Epithelial cell of esophagus (primary cell): ENCODE data around the gene CCL17.
A peak's percentile ranks its signal among the peaks of the same experiment; 100 is the strongest.

Experiments used
- DNase-seq: peaks from one replicate; pipeline ENCODE4 v3.0.0; 2010; ENCODE audit warnings: low read depth
- H3K4me3 ChIP-seq: 2 replicates; pipeline ENCODE4 v1.5.1; 2011; ENCODE audit warnings: mild to moderate bottlenecking, low read length, control low read depth
- TF ChIP-seq, protein P1 (sequence below): IDR thresholded peaks from 2 replicates; pipeline ENCODE4 v1.5.1; 2011; ENCODE audit warnings: low read depth, mild to moderate bottlenecking, low read length, control low read depth, inconsistent platforms; ENCODE audit not compliant: insufficient read depth; ENCODE audit errors: missing control alignments

Gene CCL17

DNA sequence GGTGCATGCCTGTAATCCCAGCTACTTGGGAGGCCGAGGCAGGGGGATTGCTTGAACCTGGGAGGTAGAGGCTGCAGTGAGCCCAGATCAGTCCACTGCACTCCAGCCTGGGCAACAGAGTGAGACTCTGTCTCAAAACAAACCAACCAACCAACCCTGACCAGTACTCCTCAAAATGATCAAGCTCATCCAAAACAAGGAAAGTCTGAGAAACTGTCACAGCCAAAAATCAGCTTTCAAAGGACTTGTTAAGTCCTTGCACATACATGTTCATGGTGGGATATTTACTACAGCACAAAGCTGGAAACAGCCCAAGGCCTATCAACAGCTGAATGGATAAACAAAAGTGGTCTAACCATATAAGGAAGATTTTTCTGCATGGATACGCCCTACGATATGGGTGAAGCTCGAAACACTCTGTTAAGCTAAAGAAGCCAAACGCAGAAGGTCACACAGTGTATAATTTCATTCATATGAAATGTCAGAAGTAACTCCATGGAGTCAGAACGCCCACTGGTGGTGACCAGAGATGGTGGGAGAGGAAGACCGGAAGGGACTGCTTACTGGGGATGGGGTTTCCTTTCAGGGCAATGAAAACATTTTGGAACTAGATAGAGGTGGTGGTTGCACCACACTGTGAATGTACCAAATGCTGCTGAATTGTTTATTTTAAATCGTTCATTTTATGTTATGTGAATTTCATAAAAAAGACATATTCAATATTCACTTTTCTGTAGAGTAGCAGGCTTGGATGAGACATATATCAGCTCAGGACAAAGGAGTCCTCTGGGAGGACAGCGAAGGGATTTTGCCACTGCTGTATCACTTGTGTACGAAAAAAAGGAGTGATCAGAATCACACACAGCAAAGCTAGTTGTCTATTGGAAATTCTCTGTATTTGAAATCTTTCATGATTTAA is 17.7 kb downstream of the CCL17 start:
- H3K4me3 ChIP-seq = no peak overlapping the region
- peak; percentile 52 for DNase-seq
- TF ChIP-seq, protein P1, sequence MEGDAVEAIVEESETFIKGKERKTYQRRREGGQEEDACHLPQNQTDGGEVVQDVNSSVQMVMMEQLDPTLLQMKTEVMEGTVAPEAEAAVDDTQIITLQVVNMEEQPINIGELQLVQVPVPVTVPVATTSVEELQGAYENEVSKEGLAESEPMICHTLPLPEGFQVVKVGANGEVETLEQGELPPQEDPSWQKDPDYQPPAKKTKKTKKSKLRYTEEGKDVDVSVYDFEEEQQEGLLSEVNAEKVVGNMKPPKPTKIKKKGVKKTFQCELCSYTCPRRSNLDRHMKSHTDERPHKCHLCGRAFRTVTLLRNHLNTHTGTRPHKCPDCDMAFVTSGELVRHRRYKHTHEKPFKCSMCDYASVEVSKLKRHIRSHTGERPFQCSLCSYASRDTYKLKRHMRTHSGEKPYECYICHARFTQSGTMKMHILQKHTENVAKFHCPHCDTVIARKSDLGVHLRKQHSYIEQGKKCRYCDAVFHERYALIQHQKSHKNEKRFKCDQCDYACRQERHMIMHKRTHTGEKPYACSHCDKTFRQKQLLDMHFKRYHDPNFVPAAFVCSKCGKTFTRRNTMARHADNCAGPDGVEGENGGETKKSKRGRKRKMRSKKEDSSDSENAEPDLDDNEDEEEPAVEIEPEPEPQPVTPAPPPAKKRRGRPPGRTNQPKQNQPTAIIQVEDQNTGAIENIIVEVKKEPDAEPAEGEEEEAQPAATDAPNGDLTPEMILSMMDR = peak; percentile 72

DNA sequence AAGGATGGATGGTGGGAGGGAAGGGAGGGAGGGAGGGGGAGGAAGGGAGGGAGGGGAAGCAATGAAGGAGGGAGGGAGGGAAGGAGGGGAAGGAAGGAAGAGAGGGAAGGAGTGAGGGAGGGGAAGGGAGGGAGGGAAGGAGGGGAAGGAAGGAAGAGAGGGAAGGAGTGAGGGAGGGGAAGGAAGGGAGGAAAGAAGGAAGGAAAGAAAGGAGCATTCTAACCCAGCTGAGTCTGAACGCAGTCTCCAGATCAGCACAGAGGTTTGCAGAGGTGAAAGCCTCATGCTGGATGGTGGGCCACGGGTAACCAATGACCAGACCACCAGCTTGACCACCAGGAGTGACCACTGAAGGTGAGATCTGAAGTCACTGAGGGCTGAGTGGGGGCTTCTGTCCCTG is 18.6 kb downstream of the CCL17 start:
- no peak overlapping the region for H3K4me3 ChIP-seq
- no peak for DNase-seq
- TF ChIP-seq, protein P1 = no peak

DNA sequence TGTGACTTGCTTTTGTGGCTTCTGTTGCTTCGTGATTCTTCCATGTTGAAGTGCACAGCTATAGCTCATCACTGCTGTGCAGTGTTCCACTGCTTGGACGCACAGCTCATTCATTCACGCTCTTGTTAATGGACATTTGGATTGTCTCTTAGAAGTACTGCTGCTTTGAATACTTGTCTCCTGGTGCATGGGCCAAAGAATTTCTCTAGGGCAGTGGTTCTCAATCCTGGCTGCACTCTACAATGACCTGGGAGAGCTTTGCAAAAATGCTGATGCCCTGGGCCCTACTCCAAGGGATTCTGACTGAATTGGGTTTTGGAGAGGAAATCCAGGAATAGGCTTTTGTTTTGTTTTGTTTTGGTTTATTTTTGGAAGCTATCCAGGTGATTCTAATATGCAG is 20.0 kb downstream of the CCL17 start:
- no peak overlapping the region for H3K4me3 ChIP-seq
- DNase-seq = no peak
- TF ChIP-seq, protein P1 = no peak

DNA sequence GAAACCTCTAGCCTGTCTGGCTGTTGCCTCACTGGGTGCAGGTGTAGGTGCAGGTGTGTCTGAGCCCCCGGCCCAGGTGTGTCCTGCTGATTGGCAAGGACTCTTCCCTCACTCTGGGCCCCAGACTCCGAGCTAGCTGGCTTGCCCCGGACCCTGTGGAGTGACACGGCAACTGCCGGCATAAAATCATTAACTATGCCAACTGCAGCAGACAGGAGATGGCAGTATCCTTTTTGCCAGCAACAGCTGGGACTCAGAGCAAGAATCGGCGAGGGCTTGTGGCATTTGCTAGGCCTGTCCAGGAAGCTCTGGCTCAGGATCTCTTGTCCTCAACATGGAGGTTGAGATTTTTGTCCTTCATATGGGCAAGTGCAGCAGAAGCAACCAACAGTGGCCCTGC is 21.8 kb downstream of the CCL17 start:
- no peak for DNase-seq
- H3K4me3 ChIP-seq = no peak overlapping the region
- TF ChIP-seq, protein P1 = no peak

DNA sequence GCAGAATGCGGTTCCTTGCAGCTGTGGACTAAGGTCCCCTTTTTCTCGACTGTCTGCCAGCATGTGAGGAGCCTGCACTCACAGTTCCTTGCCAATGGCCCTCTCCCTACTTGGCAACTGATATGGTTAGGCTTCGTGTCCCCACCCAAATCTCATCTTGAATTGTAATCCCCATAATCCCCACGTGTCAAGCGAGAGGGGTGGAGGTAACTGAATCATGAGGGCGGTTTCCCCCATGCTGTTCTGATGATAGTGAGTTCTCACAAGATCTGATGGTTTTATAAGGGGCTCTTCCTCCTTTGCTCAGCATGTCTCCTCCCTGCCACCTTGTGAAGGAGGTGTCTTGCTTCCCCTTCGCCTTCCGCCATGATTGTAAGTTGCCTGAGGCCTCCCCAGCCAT is 22.7 kb downstream of the CCL17 start:
- no peak for DNase-seq
- TF ChIP-seq, protein P1 = no peak
- no peak overlapping the region for H3K4me3 ChIP-seq

DNA sequence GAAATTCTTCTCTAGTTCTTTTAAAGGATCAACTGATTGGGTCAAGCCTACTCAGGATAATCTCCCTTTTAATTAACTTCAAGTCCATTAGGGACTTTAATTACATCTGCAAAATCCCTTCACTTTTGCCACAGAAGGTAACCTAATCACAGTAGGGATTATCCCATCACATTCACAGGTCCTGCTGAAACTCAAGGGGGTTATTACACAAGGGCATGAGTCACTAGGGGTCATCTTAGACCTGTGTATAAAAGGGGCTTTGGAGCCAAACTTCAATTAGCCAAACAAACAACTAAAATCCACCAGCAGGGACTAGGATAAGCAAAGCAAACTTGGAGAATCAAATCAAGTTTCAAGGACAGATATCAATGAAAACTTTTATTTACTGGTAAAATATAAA is 23.3 kb downstream of the CCL17 start:
- no peak overlapping the region for H3K4me3 ChIP-seq
- TF ChIP-seq, protein P1 = no peak

DNA sequence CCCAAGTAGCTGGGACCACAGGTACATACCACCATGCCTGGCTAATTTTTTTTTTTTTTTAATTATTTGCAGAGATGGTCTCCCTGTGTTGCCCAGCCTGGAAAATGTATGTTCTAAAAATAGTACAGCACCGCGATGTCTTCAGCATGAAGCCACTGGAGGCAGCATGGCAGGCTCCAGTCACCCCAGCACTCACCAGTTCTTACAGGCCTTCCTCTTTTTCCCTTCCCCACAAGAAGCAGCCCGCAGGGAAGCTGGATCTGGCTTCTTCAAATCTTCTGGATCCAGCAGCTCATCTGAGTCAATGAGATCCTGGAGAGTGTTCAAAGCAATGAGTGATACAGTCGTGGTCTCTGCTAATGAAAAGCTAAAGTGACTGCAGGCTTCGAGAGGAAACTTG is 26.4 kb downstream of the CCL17 start:
- H3K4me3 ChIP-seq = no peak overlapping the region

More for the DNA sequence above, 23.3 kb downstream of the CCL17 start:
- DNase-seq = no peak

More for the DNA sequence above, 26.4 kb downstream of the CCL17 start:
- DNase-seq = no peak
- TF ChIP-seq, protein P1 = no peak
